ENCODE data around the gene PRM2.

Gene PRM2

GRCh38 chr16:11315510-11315909 lies 39.2 kb upstream of the PRM2 start:
- H3K79me2 ChIP-seq (ENCODE audit: insufficient read depth, low read length), result no peaks in the 10 kb centered on the region
- TF ChIP-seq CTCF (IDR thresholded peaks at IDR 0.05; ENCODE audit: insufficient read depth, low read length, poor library complexity, severe bottlenecking) (no peak), EZH2phosphoT487 (conservative IDR thresholded peaks at IDR 0.05; ENCODE audit: low read length) (no peak)
- H2AFZ ChIP-seq (ENCODE audit: low read depth, low read length, severe bottlenecking), result no peak overlapping the region
- H3K9me2 ChIP-seq (replicated peaks; ENCODE audit: insufficient read depth, low read length), result no peaks in the 10 kb centered on the region
- no peak overlapping the region for H3K4me3 ChIP-seq (ENCODE audit: insufficient read depth, low read length, poor library complexity, severe bottlenecking)
- H3K27ac ChIP-seq (ENCODE audit: low read depth, low read length), result no peak overlapping the region
- no peaks in the 10 kb centered on the region for H3K9me3 ChIP-seq (ENCODE audit: insufficient read depth, low read length)
- H3K27me3 ChIP-seq (ENCODE audit: low read length), result no peaks in the 10 kb centered on the region
- no peak overlapping the region for H3K4me2 ChIP-seq (ENCODE audit: low read depth, low read length, poor library complexity, severe bottlenecking)
- H3F3A ChIP-seq (ENCODE audit: insufficient read depth), result peaks cover 5% of the 10 kb centered on the region
- no peak overlapping the region for H3K9ac ChIP-seq (ENCODE audit: low read length)
- H4K20me1 ChIP-seq (ENCODE audit: low read depth, low read length), result no peaks in the 10 kb centered on the region
- H3K36me3 ChIP-seq (ENCODE audit: low read length), result no peaks in the 10 kb centered on the region

- Histone ChIP-seq H3K9ac (ENCODE audit: low read length) (no peak overlapping the region), H4K20me1 (ENCODE audit: low read depth, low read length) (no peaks in the 10 kb centered on the region), H3F3A (ENCODE audit: insufficient read depth) (peaks cover 12% of the 10 kb centered on the region), H3K27ac (ENCODE audit: low read depth, low read length) (no peak overlapping the region), H3K4me3 (ENCODE audit: insufficient read depth, low read length, poor library complexity, severe bottlenecking) (no peak overlapping the region), H3K36me3 (ENCODE audit: low read length) (no peaks in the 10 kb centered on the region), H3K4me2 (ENCODE audit: low read depth, low read length, poor library complexity, severe bottlenecking) (no peak overlapping the region), H3K79me2 (ENCODE audit: insufficient read depth, low read length) (no peaks in the 10 kb centered on the region), H3K9me2 (replicated peaks; ENCODE audit: insufficient read depth, low read length) (no peaks in the 10 kb centered on the region), H3K9me3 (ENCODE audit: insufficient read depth, low read length) (no peaks in the 10 kb centered on the region), H2AFZ (ENCODE audit: low read depth, low read length, severe bottlenecking) (no peak overlapping the region), H3K27me3 (ENCODE audit: low read length) (no peaks in the 10 kb centered on the region)
- TF ChIP-seq EZH2phosphoT487 (conservative IDR thresholded peaks at IDR 0.05; ENCODE audit: low read length) (no peak), CTCF (IDR thresholded peaks at IDR 0.05; ENCODE audit: insufficient read depth, low read length, poor library complexity, severe bottlenecking) (no peak)
Observed at GRCh38 chr16:11314309-11314894, 38.1 kb upstream of the PRM2 start.

- TF ChIP-seq CTCF (IDR thresholded peaks at IDR 0.05; ENCODE audit: insufficient read depth, low read length, poor library complexity, severe bottlenecking) (no peak), EZH2phosphoT487 (conservative IDR thresholded peaks at IDR 0.05; ENCODE audit: low read length) (no peak)
- H3K9me2 ChIP-seq (replicated peaks; ENCODE audit: insufficient read depth, low read length), result no peaks in the 10 kb centered on the region
- H2AFZ ChIP-seq (ENCODE audit: low read depth, low read length, severe bottlenecking), result no peak overlapping the region
- no peaks in the 10 kb centered on the region for H3K79me2 ChIP-seq (ENCODE audit: insufficient read depth, low read length)
- H3K9ac ChIP-seq (ENCODE audit: low read length), result no peak overlapping the region
- H3K27me3 ChIP-seq (ENCODE audit: low read length), result no peaks in the 10 kb centered on the region
- H3K9me3 ChIP-seq (ENCODE audit: insufficient read depth, low read length), result no peaks in the 10 kb centered on the region
- no peak overlapping the region for H3K4me2 ChIP-seq (ENCODE audit: low read depth, low read length, poor library complexity, severe bottlenecking)
- peaks cover 12% of the 10 kb centered on the region for H3F3A ChIP-seq (ENCODE audit: insufficient read depth)
- no peaks in the 10 kb centered on the region for H3K36me3 ChIP-seq (ENCODE audit: low read length)
- H3K4me3 ChIP-seq (ENCODE audit: insufficient read depth, low read length, poor library complexity, severe bottlenecking), result no peak overlapping the region
- H4K20me1 ChIP-seq (ENCODE audit: low read depth, low read length), result no peaks in the 10 kb centered on the region
- no peak overlapping the region for H3K27ac ChIP-seq (ENCODE audit: low read depth, low read length)
Observed at GRCh38 chr16:11313493-11314308, 37.4 kb upstream of the PRM2 start.
